HEK293T (cell line): ENCODE data around the gene TRHDE.
A peak's percentile ranks its signal among the peaks of the same experiment; 100 is the strongest.

Experiments used
- CTCF ChIA-PET: fragments of 350-600 bp; formaldehyde crosslinking; extraction: SDS; loops from one replicate; lab custom pipeline; 2021; ENCODE audit warnings: antibody characterized with exemption, inconsistent platforms; lab: Yijun Ruan, JAX
- POLR2A ChIA-PET: fragments of 350-600 bp; formaldehyde crosslinking; extraction: SDS; loops from one replicate; lab custom pipeline; 2020; ENCODE audit warnings: antibody characterized with exemption, inconsistent platforms; lab: Yijun Ruan, JAX
- DNase-seq: peaks from one replicate; pipeline ENCODE4 v3.0.0; 2012; ENCODE audit warnings: mixed read lengths; ENCODE audit errors: extremely low spot score
- ARNT ChIP-seq: fragments of 450-650 bp; IDR thresholded peaks from 2 replicates; pipeline ENCODE4 v1.6.1; 2017; ENCODE audit warnings: mild to moderate bottlenecking
- BHLHE40 ChIP-seq: fragments of 450-650 bp; IDR thresholded peaks from 2 replicates; pipeline ENCODE4 v1.6.1; 2016; ENCODE audit warnings: mild to moderate bottlenecking, moderate library complexity, borderline replicate concordance
- CTBP1 ChIP-seq: fragments of 450-650 bp; IDR thresholded peaks from 2 replicates; pipeline ENCODE4 v1.6.1; 2016; ENCODE audit warnings: borderline replicate concordance
- ELF4 ChIP-seq: fragments of 450-650 bp; IDR thresholded peaks from 2 replicates; pipeline ENCODE4 v1.6.1; 2017; ENCODE audit warnings: antibody characterized with exemption
- FOXA1 ChIP-seq: fragments of 450-650 bp; IDR thresholded peaks from 2 replicates; pipeline ENCODE4 v1.6.1; 2016; ENCODE audit warnings: mild to moderate bottlenecking
- FOXK2 ChIP-seq: fragments of 450-650 bp; IDR thresholded peaks from 2 replicates; pipeline ENCODE4 v1.6.1; 2016; ENCODE audit warnings: mild to moderate bottlenecking
- FOXM1 ChIP-seq: fragments of 450-650 bp; IDR thresholded peaks from 2 replicates; pipeline ENCODE4 v1.6.1; 2017; ENCODE audit warnings: mild to moderate bottlenecking, borderline replicate concordance
- HDGF ChIP-seq: fragments of 450-650 bp; IDR thresholded peaks from 2 replicates; pipeline ENCODE4 v1.6.1; 2017; ENCODE audit warnings: antibody characterized with exemption, borderline replicate concordance
- L3MBTL2 ChIP-seq: fragments of 450-650 bp; conservative IDR thresholded peaks from 2 replicates; pipeline ENCODE4 v1.6.1; 2016; ENCODE audit warnings: mild to moderate bottlenecking
- LEF1 ChIP-seq: fragments of 450-650 bp; IDR thresholded peaks from 2 replicates; pipeline ENCODE4 v1.6.1; 2017; ENCODE audit warnings: mild to moderate bottlenecking, borderline replicate concordance
- NFRKB ChIP-seq: fragments of 450-650 bp; IDR thresholded peaks from 2 replicates; pipeline ENCODE4 v1.6.1; 2016; ENCODE audit warnings: mild to moderate bottlenecking, moderate library complexity
- PKNOX1 ChIP-seq: fragments of 450-650 bp; IDR thresholded peaks from 2 replicates; pipeline ENCODE4 v1.6.1; 2016
- SP1 ChIP-seq: fragments of 450-650 bp; IDR thresholded peaks from 2 replicates; pipeline ENCODE4 v1.6.1; 2017
- SUZ12 ChIP-seq: fragments of 450-650 bp; IDR thresholded peaks from 2 replicates; pipeline ENCODE4 v1.6.1; 2016; ENCODE audit warnings: mild to moderate bottlenecking
- TARDBP ChIP-seq: fragments of 450-650 bp; IDR thresholded peaks from 2 replicates; pipeline ENCODE4 v1.6.1; 2016
- ZNF384 ChIP-seq: fragments of 450-650 bp; IDR thresholded peaks from 2 replicates; pipeline ENCODE4 v1.6.1; 2016

TRHDE gene

GRCh38 chr12:72272091-72272661 lies at the start of gene TRHDE:
TRHDE (plus strand) TSS chr12:72272370; CDS start chr12:72272644, 274 bp downstream.
- ChIA-PET CTCF (interaction anchor here (0.6 to 1.1 kb wide), 2 partner anchors 10 to 1242 kb away, joined by 3 read pairs; no protein-coding TSS in a partner anchor), POLR2A (interaction anchor here (1.0 to 2.0 kb wide), 5 partner anchors 12 to 255 kb away, joined by 3 to 6 read pairs (median 4); no protein-coding TSS in a partner anchor)
- TF ChIP-seq FOXM1 (no peak), L3MBTL2 (peak; percentile 56)
- DNase-seq, result peak; percentile 67

- DNase-seq, result no peak
Observed at GRCh38 chr12:72226510-72226909, 45.7 kb upstream of the TRHDE start.

GRCh38 chr12:72228424-72228823 lies 43.7 kb upstream of the TRHDE start:
- TF ChIP-seq LEF1, result no peak
- TF ChIP-seq ARNT, result no peak
- no peak for TF ChIP-seq ELF4
- no peak for TF ChIP-seq ZNF384
- DNase-seq, result no peak
- POLR2A ChIA-PET, result no interaction called here
- CTCF ChIA-PET, result no interaction called here

More at GRCh38 chr12:72226510-72226909, 45.7 kb upstream of the TRHDE start:
- ChIA-PET CTCF (no interaction called here), POLR2A (no interaction called here)
- TF ChIP-seq TARDBP (no peak), ZNF384 (no peak), BHLHE40 (no peak), SP1 (no peak)

- POLR2A ChIA-PET, result no interaction called here
- CTCF ChIA-PET, result no interaction called here
- no peak for TF ChIP-seq HDGF
- TF ChIP-seq ELF4, result no peak
- TF ChIP-seq SP1, result no peak
- TF ChIP-seq SUZ12, result no peak
- no peak for TF ChIP-seq FOXK2
- no peak for TF ChIP-seq FOXM1
- no peak for TF ChIP-seq TARDBP
- TF ChIP-seq CTBP1, result no peak
- TF ChIP-seq FOXA1, result no peak
- no peak for TF ChIP-seq L3MBTL2
- no peak for TF ChIP-seq PKNOX1
- DNase-seq, result no peak
Observed at GRCh38 chr12:72230589-72230988, 41.6 kb upstream of the TRHDE start.

- ChIA-PET CTCF (no interaction called here), POLR2A (no interaction called here)
Observed at GRCh38 chr12:72234886-72235285, 37.3 kb upstream of the TRHDE start.

GRCh38 chr12:72236071-72236705 lies 36.0 kb upstream of the TRHDE start:
- ChIA-PET CTCF (no interaction called here), POLR2A (no interaction called here)
- TF ChIP-seq SP1, result no peak
- DNase-seq, result no peak

More at GRCh38 chr12:72234886-72235285, 37.3 kb upstream of the TRHDE start:
- DNase-seq, result no peak
- TF ChIP-seq ARNT (no peak), L3MBTL2 (no peak), BHLHE40 (no peak), HDGF (no peak), LEF1 (no peak), FOXA1 (no peak), FOXM1 (no peak), NFRKB (no peak), ZNF384 (no peak), SUZ12 (no peak), CTBP1 (no peak), PKNOX1 (no peak), ELF4 (no peak), FOXK2 (no peak), TARDBP (no peak), SP1 (no peak)

- ChIA-PET POLR2A (no interaction called here), CTCF (no interaction called here)
- TF ChIP-seq CTBP1 (no peak), ZNF384 (no peak), SP1 (no peak), L3MBTL2 (no peak), TARDBP (no peak), FOXM1 (no peak), FOXK2 (no peak), SUZ12 (no peak), NFRKB (no peak), LEF1 (no peak), HDGF (no peak), PKNOX1 (no peak), BHLHE40 (no peak), ARNT (no peak), FOXA1 (no peak)
- DNase-seq, result no peak
Observed at GRCh38 chr12:72241552-72241951, 30.6 kb upstream of the TRHDE start.
